GM19324 (cell line): ENCODE data around the gene GRIK4.
A peak's percentile ranks its signal among the peaks of the same experiment; 100 is the strongest.

Source experiments
- ATAC-seq: cut with Tn5 transposase; IDR thresholded peaks from one replicate; pipeline ENCODE4 v1.9.1; 2021; ENCODE audit warnings: mild to moderate bottlenecking, moderate library complexity; ENCODE audit not compliant: unreplicated experiment, low FRiP score

The GRIK4 gene

GRCh38 chr11:120794748-120795147 lies 283.2 kb downstream of the GRIK4 start:
- no peak for ATAC-seq

- no peak for ATAC-seq
Measured at GRCh38 chr11:120795185-120795584, 283.6 kb downstream of the GRIK4 start.

GRCh38 chr11:120797143-120797542 lies 285.6 kb downstream of the GRIK4 start:
- ATAC-seq = no peak

DNA sequence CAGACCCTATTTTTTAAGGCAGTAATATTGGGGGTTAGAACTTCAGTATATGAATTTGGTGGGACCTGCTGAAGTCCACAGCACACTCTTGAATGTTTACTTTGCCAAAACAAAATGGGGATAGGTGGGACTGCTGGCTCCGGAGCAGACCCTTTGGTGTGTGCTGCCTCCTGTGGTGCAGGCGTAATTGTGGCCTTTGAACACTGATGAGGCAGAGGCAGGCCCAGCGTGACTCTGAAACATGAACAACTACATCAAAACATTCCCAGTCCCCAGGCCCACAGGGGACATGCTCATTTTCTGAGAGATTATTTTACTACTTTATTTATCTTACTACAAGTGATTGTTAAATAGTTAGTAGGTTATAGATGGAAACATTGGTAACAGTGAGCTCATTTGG lies 287.3 kb downstream of the GRIK4 start:
- ATAC-seq = no peak

DNA sequence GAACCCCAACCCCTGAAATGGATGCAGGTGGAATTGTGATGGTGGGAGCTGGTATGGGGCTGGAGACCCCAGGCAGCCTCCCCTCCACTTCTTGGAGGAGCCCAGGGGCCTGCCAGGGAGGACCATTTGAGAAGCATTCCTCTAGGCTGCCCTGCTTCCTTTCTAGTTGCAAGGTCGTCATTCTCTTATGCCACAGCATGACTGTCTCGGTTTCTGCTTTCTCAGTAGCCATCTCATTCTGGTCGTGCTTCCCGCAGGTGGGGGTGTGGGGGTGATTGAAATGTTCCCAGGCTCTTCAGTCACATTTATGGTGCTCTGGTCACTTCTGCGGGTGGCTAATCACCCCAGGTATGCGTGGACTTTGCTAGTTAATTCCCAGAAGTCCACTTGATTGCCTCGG lies 288.7 kb downstream of the GRIK4 start:
- no peak for ATAC-seq

- ATAC-seq = no peak
Measured at GRCh38 chr11:120801801-120802689, 290.5 kb downstream of the GRIK4 start.

- ATAC-seq = peak; percentile 50
Measured at GRCh38 chr11:120805960-120806555, 294.5 kb downstream of the GRIK4 start.

DNA sequence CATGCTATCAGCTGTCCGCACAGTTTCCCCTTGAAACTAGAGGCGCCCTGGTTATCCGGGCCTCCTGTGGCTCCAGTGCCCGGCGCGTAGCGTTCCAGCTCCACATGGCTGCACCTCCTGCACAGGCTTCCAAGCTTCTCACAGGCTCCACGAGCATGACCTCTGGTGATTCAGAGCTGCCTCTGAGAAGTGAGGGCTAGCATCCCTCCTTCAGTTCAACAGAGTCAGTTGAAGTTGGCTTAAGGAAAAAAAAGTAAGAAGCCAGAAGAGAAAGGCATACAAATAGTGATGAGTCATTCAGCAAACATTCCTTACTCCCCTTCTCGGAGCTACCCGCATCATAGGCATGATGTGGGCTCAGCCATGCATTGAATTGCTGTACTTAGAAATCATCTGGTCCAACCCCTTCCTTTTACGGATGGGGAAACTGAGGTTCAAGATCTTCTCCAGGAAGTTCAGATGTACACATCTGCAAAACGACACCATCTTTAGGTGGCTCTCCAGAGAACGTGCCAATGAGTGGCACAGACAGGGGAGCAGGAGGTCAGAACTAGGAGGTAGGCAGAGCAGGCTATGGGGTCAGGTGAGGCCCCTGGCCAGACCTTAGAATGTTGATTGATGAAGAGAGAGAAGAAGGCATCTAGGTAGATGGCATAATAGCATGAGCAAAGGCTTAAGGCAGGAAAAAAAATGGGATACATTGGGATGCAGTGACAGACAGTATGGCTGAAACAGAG lies 296.0 kb downstream of the GRIK4 start:
- no peak for ATAC-seq

GRCh38 chr11:120808616-120809050 lies 297.1 kb downstream of the GRIK4 start:
- no peak for ATAC-seq

- ATAC-seq = no peak
Measured at GRCh38 chr11:120810251-120810650, 298.7 kb downstream of the GRIK4 start.

DNA sequence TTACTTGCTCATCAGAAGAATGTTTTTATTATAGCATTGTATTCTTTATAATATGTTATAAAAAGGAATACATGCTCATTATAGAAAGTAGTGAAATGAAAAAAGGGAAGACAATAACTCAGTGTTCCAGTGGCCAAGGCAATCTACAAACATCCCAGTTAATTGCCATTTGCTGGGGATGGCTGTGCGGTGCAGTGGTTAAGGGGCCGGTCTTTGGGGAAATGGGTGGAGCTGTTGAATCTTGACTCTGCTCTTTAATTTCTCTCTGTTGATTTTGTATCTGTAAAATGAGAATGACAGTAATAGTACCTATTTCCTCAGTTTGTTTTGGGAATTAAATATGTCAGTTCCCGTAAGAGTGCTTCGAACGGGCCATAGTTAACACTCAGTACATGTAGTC lies 299.7 kb downstream of the GRIK4 start:
- ATAC-seq = no peak

DNA sequence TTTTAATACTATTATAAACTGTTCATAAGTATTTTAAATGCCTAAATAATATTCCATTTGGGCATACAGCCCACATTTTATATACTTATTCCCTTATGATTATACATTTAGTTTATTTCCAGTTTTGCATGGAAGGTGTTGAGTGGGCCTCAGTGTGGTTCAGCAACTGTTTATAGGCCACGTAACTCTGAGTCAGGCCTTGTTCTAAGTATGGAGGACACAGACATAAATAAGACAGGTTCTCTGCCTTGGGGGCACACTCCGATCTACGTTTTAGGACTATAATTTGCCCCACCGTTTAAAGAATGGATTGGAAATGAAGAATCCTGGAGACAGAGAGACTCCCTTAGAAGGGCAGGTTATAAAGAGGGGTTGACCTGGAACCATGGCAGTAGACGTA lies 300.2 kb downstream of the GRIK4 start:
- ATAC-seq = no peak

DNA sequence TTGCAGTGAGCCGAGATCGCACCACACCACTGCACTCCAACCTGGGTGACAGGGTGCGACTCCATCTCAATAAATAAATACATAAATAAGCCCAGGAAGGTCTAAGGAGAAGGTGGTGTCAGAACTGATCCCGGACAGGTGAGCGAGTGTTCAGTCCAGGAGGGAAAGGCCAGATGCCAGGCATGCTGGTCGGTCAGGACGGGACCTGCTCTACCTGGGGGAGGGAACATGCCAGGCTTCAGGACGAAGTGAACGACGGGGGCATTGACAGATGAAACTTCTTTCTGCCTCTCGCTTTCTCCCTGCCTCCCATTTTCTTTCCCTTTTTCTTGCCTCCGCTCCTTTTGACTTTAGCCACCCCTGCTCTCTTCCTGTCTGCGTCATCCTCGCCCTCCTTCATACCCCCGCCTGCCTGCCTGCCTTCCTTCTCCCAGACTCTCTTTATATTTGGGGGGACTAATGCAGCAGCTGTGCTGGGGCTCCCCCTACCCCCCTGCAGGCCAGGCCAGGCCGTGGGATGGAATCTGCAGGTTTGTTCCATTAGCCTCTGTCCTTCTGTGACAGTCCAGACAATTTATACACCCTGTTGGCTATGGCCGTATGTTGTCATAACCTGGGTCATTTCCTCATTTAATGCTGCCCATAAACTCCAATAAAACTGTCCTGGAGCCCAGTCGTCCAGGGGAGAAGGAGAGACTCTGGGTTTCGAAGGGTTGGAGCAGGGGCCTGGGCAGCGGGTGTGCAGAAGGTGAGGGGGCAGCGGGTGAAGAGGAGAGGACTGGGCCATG lies 303.2 kb downstream of the GRIK4 start:
- ATAC-seq = no peak

DNA sequence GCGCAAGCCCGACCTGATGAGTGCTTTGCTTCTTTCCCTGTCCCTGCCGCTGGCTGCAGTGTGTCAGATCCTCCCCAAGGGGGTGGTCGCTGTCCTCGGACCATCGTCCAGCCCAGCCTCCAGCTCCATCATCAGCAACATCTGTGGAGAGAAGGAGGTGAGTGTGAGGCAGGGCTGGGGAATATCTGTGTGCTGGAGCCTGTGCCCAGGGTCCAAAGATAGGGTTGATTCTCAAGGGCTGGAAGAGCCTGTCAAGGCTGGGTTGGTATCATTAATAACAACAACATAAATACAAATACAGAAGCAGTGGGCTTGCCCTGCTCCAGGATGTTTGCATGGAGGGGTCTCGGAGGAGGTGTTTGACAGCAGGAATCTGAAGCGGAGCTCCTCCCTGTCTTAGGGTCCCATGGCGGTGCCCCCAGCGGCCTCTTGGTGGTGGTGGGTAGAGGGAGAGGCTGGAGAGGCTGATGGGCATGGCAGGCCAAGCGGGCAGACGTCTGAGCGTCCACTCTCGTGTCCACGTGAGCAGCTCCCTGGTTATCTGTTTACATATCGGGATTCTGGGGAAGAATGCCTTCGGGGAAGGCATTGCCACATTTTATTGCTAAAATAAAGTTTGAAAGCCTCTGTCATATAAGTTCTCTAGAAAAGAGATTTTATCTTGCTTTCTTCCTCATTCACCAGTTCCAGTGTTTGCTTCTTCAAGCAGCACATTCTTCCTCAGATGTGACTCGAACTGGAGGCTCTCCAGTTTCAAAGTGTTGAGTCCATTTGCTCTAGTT lies 304.0 kb downstream of the GRIK4 start:
- ATAC-seq = no peak

GRCh38 chr11:120816176-120816575 lies 304.6 kb downstream of the GRIK4 start:
- no peak for ATAC-seq

DNA sequence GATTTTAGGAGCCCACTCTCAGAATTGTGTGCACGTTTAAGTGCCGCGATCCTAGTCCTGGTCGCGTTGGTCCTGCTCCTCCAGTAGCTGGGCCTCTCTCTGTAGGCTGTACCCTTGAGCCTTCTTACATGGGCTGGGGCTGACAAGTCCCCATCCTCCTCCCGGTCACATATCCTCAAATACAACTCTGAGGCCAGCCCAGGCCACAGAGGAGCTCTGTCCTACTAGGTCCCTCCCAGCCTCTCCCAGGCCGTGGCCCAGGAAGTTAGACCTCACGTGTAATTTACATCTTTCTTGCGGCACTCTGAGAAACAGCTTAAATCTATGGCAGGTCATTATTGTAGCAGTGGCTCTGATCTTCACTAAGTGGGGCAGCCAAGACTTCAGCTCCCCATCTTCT lies 305.2 kb downstream of the GRIK4 start:
- ATAC-seq = no peak

- ATAC-seq = no peak
Measured at GRCh38 chr11:120817158-120817557, 305.6 kb downstream of the GRIK4 start.

DNA sequence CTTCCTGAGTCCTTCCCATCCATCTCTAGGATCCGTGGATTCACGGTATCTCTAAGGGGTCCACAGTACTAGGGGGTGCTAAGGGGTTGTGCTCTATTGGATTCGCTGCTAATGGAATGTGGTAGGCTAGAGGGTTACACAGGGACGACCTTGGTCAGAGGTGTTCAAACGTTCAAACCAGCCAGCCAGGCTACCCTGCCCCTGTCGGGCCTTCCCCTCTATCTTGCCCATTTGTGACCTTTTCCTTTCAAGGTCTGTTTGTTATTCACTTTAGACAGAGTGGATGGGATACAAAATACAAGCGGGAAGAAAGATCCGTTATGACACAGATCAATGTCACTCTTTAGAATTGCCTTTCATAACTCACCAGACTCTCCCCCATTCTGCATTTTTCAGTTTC lies 306.5 kb downstream of the GRIK4 start:
- no peak for ATAC-seq

DNA sequence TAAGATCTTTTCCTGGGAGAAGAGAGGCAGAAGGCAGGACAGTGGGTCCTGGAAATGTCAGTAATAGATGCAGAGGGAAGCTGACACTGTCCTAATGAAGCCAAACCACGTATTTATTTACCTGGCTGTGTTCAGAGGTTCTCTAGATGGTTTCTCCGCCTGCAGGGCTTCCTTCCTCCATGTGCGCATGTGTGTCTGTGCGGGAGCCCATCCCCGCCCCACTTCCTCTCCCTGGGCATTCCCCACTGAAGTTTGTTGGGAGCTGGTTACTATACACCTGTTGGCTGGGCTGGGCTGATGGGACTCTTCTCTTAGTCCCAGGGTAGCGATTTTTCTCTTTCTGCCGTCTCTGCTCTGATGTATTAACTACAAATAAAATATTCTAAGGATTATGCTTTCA lies 307.5 kb downstream of the GRIK4 start:
- no peak for ATAC-seq
